ENCODE results near the gene TBX5.
"Not testable (repeated sequence)": the region's sequence is repeated elsewhere in the genome, so short reads cannot be mapped to it uniquely, and the experiment has no call there.

The TBX5 gene

GRCh38 chr12:114371733-114372132, 34.2 kb downstream of the TBX5 start:
- no peak for DNase-seq (ENCODE audit: low read depth)

- DNase-seq (ENCODE audit: low read depth), result no peak
Observed at GRCh38 chr12:114371250-114371649, 34.7 kb downstream of the TBX5 start.

GRCh38 chr12:114368685-114369452, 37.1 kb downstream of the TBX5 start:
- no peak for DNase-seq (ENCODE audit: low read depth)

- no peak for DNase-seq (ENCODE audit: low read depth)
Observed at GRCh38 chr12:114361992-114362391, 44.0 kb downstream of the TBX5 start.

GRCh38 chr12:114361545-114361944, 44.4 kb downstream of the TBX5 start:
- DNase-seq (ENCODE audit: low read depth), result no peak

GRCh38 chr12:114360485-114360884, 45.5 kb downstream of the TBX5 start:
- DNase-seq (ENCODE audit: low read depth), result no peak

GRCh38 chr12:114355389-114356088, 50.4 kb downstream of the TBX5 start:
- no peak for DNase-seq (ENCODE audit: low read depth)

GRCh38 chr12:114349239-114349638, 56.7 kb downstream of the TBX5 start:
- not testable (repeated sequence) for DNase-seq (ENCODE audit: low read depth)

GRCh38 chr12:114347861-114348260, 58.1 kb downstream of the TBX5 start:
- DNase-seq (ENCODE audit: low read depth), result no peak

- no peak for DNase-seq (ENCODE audit: low read depth)
Observed at GRCh38 chr12:114344831-114345230, 61.1 kb downstream of the TBX5 start.

GRCh38 chr12:114344303-114344663, 61.7 kb downstream of the TBX5 start:
- DNase-seq (ENCODE audit: low read depth), result no peak

GRCh38 chr12:114343585-114344302, 62.2 kb downstream of the TBX5 start:
- no peak for DNase-seq (ENCODE audit: low read depth)

GRCh38 chr12:114342656-114343055, 63.3 kb downstream of the TBX5 start:
- DNase-seq (ENCODE audit: low read depth), result no peak

- no peak for DNase-seq (ENCODE audit: low read depth)
Observed at GRCh38 chr12:114341635-114342034, 64.3 kb downstream of the TBX5 start.

- no peak for DNase-seq (ENCODE audit: low read depth)
Observed at GRCh38 chr12:114340231-114340630, 65.7 kb downstream of the TBX5 start.

GRCh38 chr12:114339626-114340025, 66.3 kb downstream of the TBX5 start:
- DNase-seq (ENCODE audit: low read depth), result no peak

GRCh38 chr12:114335607-114336006, 70.3 kb downstream of the TBX5 start:
- DNase-seq (ENCODE audit: low read depth), result no peak

GRCh38 chr12:114334395-114334794, 71.5 kb downstream of the TBX5 start:
- DNase-seq (ENCODE audit: low read depth), result no peak

GRCh38 chr12:114328292-114328691, 77.7 kb downstream of the TBX5 start:
- DNase-seq (ENCODE audit: low read depth), result no peak

- no peak for DNase-seq (ENCODE audit: low read depth)
Observed at GRCh38 chr12:114327765-114328164, 78.2 kb downstream of the TBX5 start.

GRCh38 chr12:114321524-114321923, 84.4 kb downstream of the TBX5 start:
- no peak for DNase-seq (ENCODE audit: low read depth)

GRCh38 chr12:114320968-114321367, 85.0 kb downstream of the TBX5 start:
- no peak for DNase-seq (ENCODE audit: low read depth)

- no peak for DNase-seq (ENCODE audit: low read depth)
Observed at GRCh38 chr12:114320101-114320500, 85.8 kb downstream of the TBX5 start.
